Upper lobe of right lung (tissue), 1 donor: ENCODE measurements around the gene CD1B. TPM values are rescaled to one million over a fixed set of nuclear protein-coding genes. Genes with fewer than 3 reads are reported as not detected.
"Not testable (repeated sequence)": the region's sequence is repeated elsewhere in the genome, so short reads cannot be mapped to it uniquely, and the experiment has no call there.

Experiments
- ATAC-seq: fragments of 200-7000 bp; cut with Tn5 transposase; one replicate; pipeline ENCODE4 v1.9.1; 2020; ENCODE audit warnings: mild to moderate bottlenecking, moderate library complexity
- DNase-seq: peaks from one replicate; pipeline ENCODE4 v3.0.0-alpha.2; 2020
- H3K27ac ChIP-seq: fragments of 200-600 bp; one replicate; pipeline ENCODE4 v1.8.0; 2022
- H3K27me3 ChIP-seq: fragments of 200-600 bp; one replicate; pipeline ENCODE4 v1.8.0; 2022; ENCODE audit warnings: mild to moderate bottlenecking
- H3K36me3 ChIP-seq: fragments of 200-600 bp; one replicate; pipeline ENCODE4 v1.8.0; 2022
- H3K4me1 ChIP-seq: fragments of 200-600 bp; one replicate; pipeline ENCODE4 v1.8.0; 2022
- H3K4me3 ChIP-seq: fragments of 200-600 bp; one replicate; pipeline ENCODE4 v1.8.0; 2022; ENCODE audit warnings: mild to moderate bottlenecking
- H3K9me3 ChIP-seq: fragments of 200-600 bp; one replicate; pipeline ENCODE4 v1.8.0; 2022
- intact Hi-C: fragments of 100-400 bp; cut with DNase I; formaldehyde crosslinking; loops from one replicate; pipeline ENCODE4 v1.11.0; 2022
- long read RNA-seq: library from polyadenylated mRNA; unstranded; transcript quantifications from one replicate; pipeline ENCODE4 v2.0.0, GENCODE V29; 2021
- total RNA-seq: library from RNA; stranded (reverse); fragmentation: NEBNext Ultra II Directional; extraction: Animal tissue kit (Norgen Biotek cat#: 25700); gene quantifications from one replicate; pipeline ENCODE4 v1.2.1, GENCODE V29; 2021
- TF ChIP-seq, protein P1 (sequence below): fragments of 200-600 bp; IDR thresholded peaks from one replicate; pipeline ENCODE4 v1.8.0; 2022; ENCODE audit warnings: antibody characterized with exemption
- donor health status: DM: no; HTN: yes; CAD: no; lungs with severe emphysema.

The CD1B gene
- 0.61 TPM for total RNA-seq
- long read RNA-seq, partial matches to known transcripts: 0 of 1 reads
- long read RNA-seq, other reads (novel, unspliced or antisense): 0 of 1 reads

DNA sequence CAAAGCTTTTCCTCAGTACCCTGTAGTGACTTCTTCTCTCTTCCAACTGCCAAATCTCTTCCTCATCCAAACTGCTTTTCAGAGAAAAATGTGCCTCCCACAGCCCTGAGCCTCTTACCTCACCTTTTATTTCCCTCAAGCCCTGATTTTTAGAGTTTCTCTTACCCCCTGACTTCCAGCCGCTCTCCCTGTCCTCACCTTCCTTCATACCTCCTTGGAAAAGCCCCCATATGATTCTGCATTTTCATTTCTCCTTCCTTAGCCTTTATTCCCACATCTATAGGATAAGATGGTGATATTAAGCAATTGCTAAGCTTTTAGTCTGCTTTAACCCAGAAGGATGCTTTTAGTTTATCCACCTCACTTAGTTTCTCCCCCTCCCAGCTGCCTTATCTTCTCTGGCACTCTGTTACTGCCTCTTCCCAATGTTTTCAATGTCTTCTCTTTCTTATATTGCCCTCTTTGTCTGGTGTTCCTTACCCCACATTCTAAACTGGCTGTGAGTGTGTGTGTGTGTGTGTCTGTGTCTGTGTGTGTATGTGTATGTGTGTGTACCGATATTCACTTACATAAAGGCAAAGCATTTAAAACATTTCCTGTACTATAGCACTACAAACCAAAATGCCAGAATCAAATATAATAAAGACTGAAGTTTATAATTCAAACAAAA lies at the start of gene CD1B:
Gene CD1B, minus strand, starts transcription at position 51 of the 670 bp plus-strand sequence. CDS start 108 bp downstream, outside the sequence.
- Histone ChIP-seq H3K36me3 (no peaks in the 10 kb centered on the region), H3K9me3 (no peaks in the 10 kb centered on the region), H3K27me3 (no peaks in the 10 kb centered on the region), H3K4me3 (no peak within 1 kb of the TSS), H3K4me1 (no peaks in the 10 kb centered on the region), H3K27ac (no peak within 1 kb of the TSS)
- ATAC-seq (no peak), DNase-seq (no peak)
- intact Hi-C loops: no loop called here
- TF ChIP-seq, protein P1, sequence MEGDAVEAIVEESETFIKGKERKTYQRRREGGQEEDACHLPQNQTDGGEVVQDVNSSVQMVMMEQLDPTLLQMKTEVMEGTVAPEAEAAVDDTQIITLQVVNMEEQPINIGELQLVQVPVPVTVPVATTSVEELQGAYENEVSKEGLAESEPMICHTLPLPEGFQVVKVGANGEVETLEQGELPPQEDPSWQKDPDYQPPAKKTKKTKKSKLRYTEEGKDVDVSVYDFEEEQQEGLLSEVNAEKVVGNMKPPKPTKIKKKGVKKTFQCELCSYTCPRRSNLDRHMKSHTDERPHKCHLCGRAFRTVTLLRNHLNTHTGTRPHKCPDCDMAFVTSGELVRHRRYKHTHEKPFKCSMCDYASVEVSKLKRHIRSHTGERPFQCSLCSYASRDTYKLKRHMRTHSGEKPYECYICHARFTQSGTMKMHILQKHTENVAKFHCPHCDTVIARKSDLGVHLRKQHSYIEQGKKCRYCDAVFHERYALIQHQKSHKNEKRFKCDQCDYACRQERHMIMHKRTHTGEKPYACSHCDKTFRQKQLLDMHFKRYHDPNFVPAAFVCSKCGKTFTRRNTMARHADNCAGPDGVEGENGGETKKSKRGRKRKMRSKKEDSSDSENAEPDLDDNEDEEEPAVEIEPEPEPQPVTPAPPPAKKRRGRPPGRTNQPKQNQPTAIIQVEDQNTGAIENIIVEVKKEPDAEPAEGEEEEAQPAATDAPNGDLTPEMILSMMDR: no peak

DNA sequence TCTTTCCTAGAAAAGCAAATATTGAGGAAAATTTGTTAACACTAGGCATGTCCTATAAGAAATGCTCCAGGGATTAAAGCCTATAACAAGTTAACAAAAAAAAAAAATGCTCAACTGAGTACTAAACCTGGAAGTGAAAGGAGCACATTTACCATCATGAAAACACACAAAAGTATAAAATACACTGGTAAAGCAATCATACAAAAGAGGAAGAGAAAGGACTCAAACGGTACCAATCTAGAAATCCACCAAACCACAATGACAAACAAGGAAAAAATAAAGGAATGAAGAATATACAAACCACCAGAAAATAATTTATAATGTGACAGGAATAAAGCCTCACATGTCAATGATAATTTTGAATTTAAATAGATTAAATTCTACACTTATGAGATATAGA lies 43.5 kb upstream of the CD1B start:
- no peak overlapping the region for H3K4me3 ChIP-seq
- intact Hi-C loops: no loop called here
- peaks cover 4% of the 10 kb centered on the region for H3K9me3 ChIP-seq
- peaks cover 3% of the 10 kb centered on the region for H3K27me3 ChIP-seq
- DNase-seq: no peak
- H3K27ac ChIP-seq: no peak overlapping the region
- no peaks in the 10 kb centered on the region for H3K36me3 ChIP-seq
- no peaks in the 10 kb centered on the region for H3K4me1 ChIP-seq
- TF ChIP-seq, protein P1: no peak
- ATAC-seq: no peak

DNA sequence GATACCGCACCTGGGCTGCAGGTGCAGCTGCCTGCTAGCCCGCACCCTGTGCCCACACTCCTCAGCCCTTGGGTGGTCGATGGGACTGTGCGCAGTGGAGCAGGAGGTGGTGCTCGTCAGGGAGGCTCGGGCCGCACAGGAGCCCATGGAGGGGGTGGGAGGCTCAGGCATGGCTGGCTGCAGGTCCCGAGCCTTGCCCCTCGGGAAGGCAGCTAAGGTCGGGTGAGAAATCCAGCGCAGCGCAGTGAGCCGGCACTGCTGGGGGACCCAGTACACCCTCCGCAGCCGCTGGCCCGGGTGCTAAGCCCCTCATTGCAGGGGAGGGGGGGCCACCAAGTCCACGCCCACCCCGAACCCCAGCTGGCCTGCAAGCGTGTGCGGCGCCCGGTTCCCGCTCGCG lies 42.8 kb upstream of the CD1B start:
- ATAC-seq, H3K27me3 ChIP-seq, DNase-seq: not testable (repeated sequence)

DNA sequence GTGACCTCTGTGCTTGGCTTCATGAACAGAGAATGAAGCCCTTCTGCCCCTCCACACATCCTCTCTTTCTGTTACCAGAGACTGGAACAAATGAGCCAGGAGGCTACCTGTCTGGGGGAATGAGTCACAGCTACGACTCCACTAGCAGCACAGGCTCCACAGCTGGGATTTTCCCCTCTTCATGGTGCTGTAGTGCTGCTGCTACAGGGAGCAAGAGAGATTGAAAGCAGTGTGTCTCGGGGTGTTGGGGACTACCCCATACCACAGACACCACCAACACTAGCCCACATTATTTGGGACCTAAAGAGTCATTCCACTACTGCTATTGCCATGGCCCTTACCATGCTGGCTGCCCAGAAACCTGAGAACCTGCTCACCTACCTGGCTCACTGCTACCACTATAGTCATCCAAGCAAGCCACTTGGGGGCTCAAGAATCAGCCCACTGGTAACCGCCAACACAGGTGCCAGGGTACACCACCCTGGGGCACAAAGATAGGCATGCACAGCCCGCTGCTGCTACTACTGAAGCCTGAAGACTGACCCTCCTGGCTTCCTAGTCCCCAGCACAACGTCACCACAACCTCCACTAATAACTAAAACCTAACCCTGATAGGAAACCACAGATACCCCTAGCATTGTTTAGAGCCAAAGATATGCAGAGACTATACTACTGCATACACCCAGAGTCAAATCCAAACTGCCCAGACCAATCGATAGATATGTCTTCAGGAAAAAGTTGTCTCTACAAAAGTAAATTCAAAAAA lies 40.0 kb upstream of the CD1B start:
- Histone ChIP-seq H3K4me3 (no peak overlapping the region), H3K27ac (no peak overlapping the region), H3K4me1 (no peaks in the 10 kb centered on the region), H3K9me3 (peaks cover 4% of the 10 kb centered on the region), H3K27me3 (peaks cover 4% of the 10 kb centered on the region), H3K36me3 (no peaks in the 10 kb centered on the region)
- DNase-seq (no peak), ATAC-seq (no peak)
- intact Hi-C loops: no loop called here
- TF ChIP-seq, protein P1: no peak

More for the DNA sequence above, 42.8 kb upstream of the CD1B start:
- H3K36me3 ChIP-seq, intact Hi-C loops, H3K9me3 ChIP-seq, H3K4me1 ChIP-seq, H3K27ac ChIP-seq, H3K4me3 ChIP-seq: not testable (repeated sequence)

DNA sequence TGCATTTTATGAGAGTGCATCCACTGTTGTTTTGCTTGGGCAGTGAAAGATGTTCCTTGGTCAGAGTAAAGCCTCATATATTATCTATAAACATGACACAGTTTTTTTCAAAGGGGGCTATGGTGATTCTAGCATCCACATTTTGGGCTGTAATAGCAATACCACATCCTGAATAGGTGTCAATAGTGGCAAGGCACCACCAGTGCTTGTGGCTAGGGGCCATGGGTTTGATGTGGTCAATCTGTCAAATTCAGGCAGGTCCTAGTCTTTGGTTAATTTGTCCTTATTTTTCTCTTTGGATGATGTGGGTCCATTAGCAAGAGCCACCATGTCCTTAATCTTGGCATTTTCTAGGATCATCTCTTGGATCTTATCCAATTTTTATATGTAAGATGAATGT lies 35.5 kb upstream of the CD1B start:
- peaks cover 4% of the 10 kb centered on the region for H3K27me3 ChIP-seq
- H3K9me3 ChIP-seq: no peaks in the 10 kb centered on the region
- H3K36me3 ChIP-seq: no peaks in the 10 kb centered on the region
- H3K4me1 ChIP-seq: no peaks in the 10 kb centered on the region
- intact Hi-C loops: no loop called here
- ATAC-seq (no peak), DNase-seq (no peak)
- TF ChIP-seq, protein P1: no peak
- no peak overlapping the region for H3K4me3 ChIP-seq
- H3K27ac ChIP-seq: no peak overlapping the region

DNA sequence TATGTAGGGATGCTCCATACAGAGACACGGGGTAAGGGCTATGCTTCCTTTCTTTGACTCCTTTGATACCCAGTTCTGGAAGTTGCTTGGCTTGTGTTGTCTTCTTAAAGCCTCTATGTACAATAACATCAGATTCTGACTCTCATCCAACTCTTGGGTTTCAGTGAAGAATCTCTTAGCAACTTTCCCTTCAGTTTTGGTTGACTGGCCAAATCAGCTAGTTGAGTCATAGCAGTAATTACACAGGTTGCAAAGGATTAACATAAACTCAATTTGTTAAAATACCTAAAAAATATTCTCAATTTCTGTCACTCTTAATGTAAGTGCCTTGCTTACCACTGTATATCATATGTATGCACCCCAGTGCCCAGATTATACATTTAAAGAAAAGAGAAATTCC lies 31.6 kb upstream of the CD1B start:
- Histone ChIP-seq H3K27me3 (no peaks in the 10 kb centered on the region), H3K9me3 (no peaks in the 10 kb centered on the region), H3K27ac (no peak overlapping the region), H3K4me3 (no peak overlapping the region), H3K4me1 (no peaks in the 10 kb centered on the region), H3K36me3 (no peaks in the 10 kb centered on the region)
- ATAC-seq (no peak), DNase-seq (no peak)
- TF ChIP-seq, protein P1: no peak
- intact Hi-C loops: no loop called here
